CD4-positive, CD25-positive, alpha-beta regulatory T cell (primary cell): ENCODE results near the gene NCR2. TPM values are rescaled to one million over a fixed set of nuclear protein-coding genes. Genes with fewer than 3 reads are reported as not detected.

Experiments
- ATAC-seq, 2 donors: fragments of 150-1000 bp; cut with Tn5 transposase; one replicate each; pipeline ENCODE4 v1.10.0; 2021; ENCODE audit warnings: low read depth in 2 of 2, moderate number of reproducible peaks in 2 of 2, moderate library complexity in 1 of 2
- DNase-seq, 3 donors: peaks; one replicate each; pipeline versions ENCODE4 v3.0.0 to v3.0.0-alpha.2; 2012 to 2022; ENCODE audit warnings: mixed read lengths in 1 of 3
- H3K27ac ChIP-seq: one replicate; pipeline ENCODE4 v1.7.0; 2013; ENCODE audit warnings: mild to moderate bottlenecking, low read length; ENCODE audit not compliant: insufficient read depth, poor library complexity, severe bottlenecking
- H3K27me3 ChIP-seq: one replicate; pipeline ENCODE4 v1.7.0; 2013; ENCODE audit warnings: low read length; ENCODE audit not compliant: control insufficient read depth, insufficient read depth
- H3K36me3 ChIP-seq: one replicate; pipeline ENCODE4 v1.7.0; 2013; ENCODE audit warnings: mild to moderate bottlenecking, low read length, moderate library complexity; ENCODE audit not compliant: control insufficient read depth, insufficient read depth
- H3K4me1 ChIP-seq: 2 replicates; pipeline ENCODE4 v1.7.0; 2013; ENCODE audit warnings: mild to moderate bottlenecking, low read length; ENCODE audit not compliant: insufficient read depth, control insufficient read depth, poor library complexity, severe bottlenecking
- H3K4me3 ChIP-seq: one replicate; pipeline ENCODE4 v1.7.0; 2013; ENCODE audit warnings: low read depth, mild to moderate bottlenecking, low read length, moderate library complexity
- H3K9me3 ChIP-seq, 2 experiments: 1 replicate in 1 of 2; 2 replicates in 1 of 2; pipeline ENCODE4 v1.7.0; 2013; ENCODE audit warnings: low read length in 2 of 2, mild to moderate bottlenecking in 1 of 2, moderate library complexity in 1 of 2; ENCODE audit not compliant: control insufficient read depth in 2 of 2
- H3K27ac Mint-ChIP-seq, 3 donors: one replicate each; pipeline ENCODE4 v1.8.0; 2020 to 2022; ENCODE audit warnings: mild to moderate bottlenecking in 3 of 3, mixed read lengths in 3 of 3, moderate library complexity in 2 of 3
- H3K27me3 Mint-ChIP-seq: one replicate; pipeline ENCODE4 v1.8.0; 2022; ENCODE audit warnings: mild to moderate bottlenecking, mixed read lengths
- H3K36me3 Mint-ChIP-seq: one replicate; pipeline ENCODE4 v1.8.0; 2020; ENCODE audit warnings: mixed read lengths
- H3K4me1 Mint-ChIP-seq, 4 donors: one replicate each; pipeline ENCODE4 v1.8.0; 2020 to 2022; ENCODE audit warnings: mixed read lengths in 4 of 4, mild to moderate bottlenecking in 1 of 4
- H3K4me3 Mint-ChIP-seq, 4 donors: one replicate each; pipeline ENCODE4 v1.8.0; 2020 to 2022; ENCODE audit warnings: mild to moderate bottlenecking in 4 of 4, mixed read lengths in 4 of 4, moderate library complexity in 3 of 4
- H3K9me3 Mint-ChIP-seq, 7 donors: one replicate each; pipeline ENCODE4 v1.8.0; 2020 to 2022; ENCODE audit warnings: mixed read lengths in 7 of 7, mild to moderate bottlenecking in 3 of 7, moderate library complexity in 2 of 7
- polyA plus RNA-seq, 4 donors: library from polyadenylated mRNA; unstranded; fragments of 300-500 nt; fragmentation: Illumina TruSeq; gene quantifications; one replicate each; pipeline ENCODE4 v1.2.3, GENCODE V29; 2021
- total RNA-seq: library from RNA; stranded (reverse); gene quantifications from one replicate; pipeline ENCODE4 v1.2.3, GENCODE V29; 2022

NCR2 gene
- total and polyA plus RNA-seq, 5 donors from 2014 or later: not detected

DNA sequence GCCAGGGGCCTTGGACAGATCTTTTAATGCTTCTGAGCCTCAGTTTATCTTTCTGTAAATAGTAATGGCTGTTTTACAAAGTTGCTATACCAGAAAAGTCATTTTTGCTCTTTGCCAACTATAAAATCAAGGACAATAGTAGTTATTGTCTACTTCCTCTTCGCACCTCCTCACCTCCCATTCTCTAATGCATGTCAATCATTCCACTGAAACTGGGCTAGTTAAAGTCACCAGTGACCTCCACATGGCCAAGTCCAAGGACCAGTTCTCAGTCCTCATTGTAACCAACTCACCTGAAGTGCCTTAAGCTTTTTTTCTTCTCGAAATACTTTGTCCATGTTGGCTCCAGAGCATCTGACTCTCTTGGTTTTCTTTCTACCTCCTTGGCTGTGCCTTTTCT lies 51.2 kb downstream of the NCR2 start:
- Histone ChIP-seq H3K4me3 (no peak overlapping the region), H3K9me3 (no peaks in the 10 kb centered on the region), H3K27ac (no peak overlapping the region), H3K27me3 (peaks cover 9% of the 10 kb centered on the region), H3K36me3 (no peaks in the 10 kb centered on the region), H3K4me1 (no peaks in the 10 kb centered on the region)
- no peak for DNase-seq
- ATAC-seq: no peak
- no peak overlapping the region for H3K4me3 Mint-ChIP-seq
- H3K27ac Mint-ChIP-seq: no peak overlapping the region
- H3K27me3 Mint-ChIP-seq: peaks cover 10% of the 10 kb centered on the region
- no peaks in the 10 kb centered on the region for H3K4me1 Mint-ChIP-seq
- H3K9me3 Mint-ChIP-seq: peaks cover 0 to 7% (median 0%) of the 10 kb centered on the region in 7 donors
- peaks cover 3% of the 10 kb centered on the region for H3K36me3 Mint-ChIP-seq

DNA sequence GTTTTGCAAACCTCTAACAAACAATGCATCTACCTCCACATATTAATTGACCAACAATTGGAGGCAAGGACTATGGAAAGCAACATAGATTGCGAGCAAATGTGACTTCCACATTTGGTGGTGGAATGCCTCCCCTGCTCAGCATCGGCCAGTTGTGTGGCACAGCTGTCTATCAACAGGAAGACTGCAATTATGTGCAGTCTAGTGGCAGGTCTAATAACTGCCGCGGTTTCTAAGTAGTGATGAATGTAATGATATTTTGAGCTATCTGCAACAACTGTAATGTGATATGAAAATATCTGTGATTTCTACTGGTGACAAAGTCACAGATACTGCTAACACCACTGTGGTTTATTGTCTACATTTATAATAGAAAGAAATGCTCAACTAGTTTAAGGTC lies 56.8 kb downstream of the NCR2 start:
- Histone ChIP-seq H3K9me3 (peaks cover 9 to 17% of the 10 kb centered on the region in 2 experiments), H3K27me3 (peaks cover 18% of the 10 kb centered on the region), H3K36me3 (no peaks in the 10 kb centered on the region), H3K4me3 (no peak overlapping the region), H3K27ac (no peak overlapping the region), H3K4me1 (no peaks in the 10 kb centered on the region)
- Mint-ChIP-seq H3K4me1 (no peaks in the 10 kb centered on the region), H3K9me3 (peaks cover 2 to 21% (median 11%) of the 10 kb centered on the region in 7 donors), H3K27me3 (peaks cover 29% of the 10 kb centered on the region), H3K36me3 (no peaks in the 10 kb centered on the region), H3K27ac (no peak overlapping the region), H3K4me3 (no peak overlapping the region)
- ATAC-seq (no peak), DNase-seq (no peak)

DNA sequence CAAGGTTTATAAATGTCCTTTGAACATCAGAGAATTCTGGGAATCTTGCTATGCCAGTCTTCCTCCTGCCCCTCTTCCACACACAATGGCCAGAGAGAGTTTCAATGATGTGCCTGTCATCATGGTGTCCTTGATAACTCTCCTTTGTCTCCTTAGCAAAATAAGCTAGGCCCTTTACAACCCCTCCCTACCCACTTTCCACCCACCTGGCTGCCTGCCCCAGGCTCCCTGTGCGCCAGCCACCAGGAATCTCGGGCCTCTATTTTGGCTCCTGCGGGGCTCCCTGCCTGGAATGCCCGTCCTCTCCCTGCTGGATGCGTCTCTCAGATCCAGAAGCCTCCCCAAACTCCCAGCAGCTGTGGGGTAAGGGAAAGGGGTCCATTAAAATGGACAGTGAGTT lies 60.9 kb downstream of the NCR2 start:
- peaks cover 2 to 21% (median 11%) of the 10 kb centered on the region in 7 donors for H3K9me3 Mint-ChIP-seq
- DNase-seq (no peak), ATAC-seq (no peak)
- no peaks in the 10 kb centered on the region for H3K4me1 Mint-ChIP-seq
- Histone ChIP-seq H3K4me1 (no peaks in the 10 kb centered on the region), H3K27ac (no peak overlapping the region), H3K36me3 (no peaks in the 10 kb centered on the region), H3K4me3 (no peak overlapping the region), H3K9me3 (peaks cover 9 to 17% of the 10 kb centered on the region in 2 experiments), H3K27me3 (peaks cover 10% of the 10 kb centered on the region)
- H3K27me3 Mint-ChIP-seq: peaks cover 37% of the 10 kb centered on the region
- no peak overlapping the region for H3K4me3 Mint-ChIP-seq
- no peaks in the 10 kb centered on the region for H3K36me3 Mint-ChIP-seq
- no peak overlapping the region for H3K27ac Mint-ChIP-seq

DNA sequence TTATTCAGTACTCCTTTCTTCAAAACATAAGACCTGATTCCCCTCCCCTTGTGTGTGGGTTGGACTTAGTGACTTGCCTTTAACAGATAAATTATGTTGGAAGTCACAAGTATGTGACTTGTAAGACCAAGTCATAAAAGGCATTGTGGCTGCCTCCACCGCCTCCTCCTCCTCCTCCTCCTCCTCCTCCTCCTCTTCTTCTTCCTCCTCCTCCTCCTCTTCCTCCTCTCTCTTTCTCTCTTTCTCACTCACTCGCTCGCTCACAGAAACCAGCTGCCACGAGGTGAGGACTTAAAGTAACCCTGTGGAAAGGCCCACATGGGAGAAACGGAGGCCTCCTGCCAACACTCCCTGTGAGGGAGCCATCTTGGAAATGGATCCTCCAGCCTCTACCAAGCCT lies 64.0 kb downstream of the NCR2 start:
- H3K27me3 Mint-ChIP-seq: peaks cover 29% of the 10 kb centered on the region
- no peaks in the 10 kb centered on the region for H3K4me1 Mint-ChIP-seq
- no peaks in the 10 kb centered on the region for H3K36me3 ChIP-seq
- H3K9me3 Mint-ChIP-seq: peaks cover 0 to 14% (median 11%) of the 10 kb centered on the region in 7 donors
- H3K4me1 ChIP-seq: no peaks in the 10 kb centered on the region
- no peak overlapping the region for H3K4me3 ChIP-seq
- H3K9me3 ChIP-seq: peaks cover 3 to 9% of the 10 kb centered on the region in 2 experiments
- ATAC-seq: no peak
- H3K27me3 ChIP-seq: peaks cover 5% of the 10 kb centered on the region
- H3K27ac ChIP-seq: no peak overlapping the region
- no peak for DNase-seq
- no peak overlapping the region for H3K27ac Mint-ChIP-seq
- H3K36me3 Mint-ChIP-seq: no peaks in the 10 kb centered on the region
- H3K4me3 Mint-ChIP-seq: no peak overlapping the region

Other genes with a start within 250 kb of the NCR2 start
- gene TREML1, start 181.3 kb upstream of the NCR2 start, total RNA-seq: 4.8 TPM
- not detected for gene TREML1, start 181.3 kb upstream of the NCR2 start, polyA plus RNA-seq
- not detected for gene TREM2, start 172.5 kb upstream of the NCR2 start, total RNA-seq
- gene TREM2, start 172.5 kb upstream of the NCR2 start, polyA plus RNA-seq: not detected
- 1.7 TPM for gene TREML2, start 134.5 kb upstream of the NCR2 start, total RNA-seq
- 1 to 10 TPM in 3 of 4 donors, under 1 TPM in 1; 0.64 to 1.7 (median 1.4) TPM for gene TREML2, start 134.5 kb upstream of the NCR2 start, polyA plus RNA-seq
- gene TREML4, start 107.3 kb upstream of the NCR2 start, total RNA-seq: not detected
- gene TREML4, start 107.3 kb upstream of the NCR2 start, polyA plus RNA-seq: not detected
- not detected for gene TREM1, start 48.9 kb upstream of the NCR2 start, total RNA-seq
- under 1 TPM in 1 of 4 donors, not detected in 3; 0.54 TPM for gene TREM1, start 48.9 kb upstream of the NCR2 start, polyA plus RNA-seq
- gene FOXP4, start 210.8 kb downstream of the NCR2 start, total RNA-seq: 9.9 TPM
- gene FOXP4, start 210.8 kb downstream of the NCR2 start, polyA plus RNA-seq: under 1 TPM; 0.26 to 0.49 (median 0.33) TPM